Measurements from ENCODE around the gene HLA-A.

Gene HLA-A

DNA sequence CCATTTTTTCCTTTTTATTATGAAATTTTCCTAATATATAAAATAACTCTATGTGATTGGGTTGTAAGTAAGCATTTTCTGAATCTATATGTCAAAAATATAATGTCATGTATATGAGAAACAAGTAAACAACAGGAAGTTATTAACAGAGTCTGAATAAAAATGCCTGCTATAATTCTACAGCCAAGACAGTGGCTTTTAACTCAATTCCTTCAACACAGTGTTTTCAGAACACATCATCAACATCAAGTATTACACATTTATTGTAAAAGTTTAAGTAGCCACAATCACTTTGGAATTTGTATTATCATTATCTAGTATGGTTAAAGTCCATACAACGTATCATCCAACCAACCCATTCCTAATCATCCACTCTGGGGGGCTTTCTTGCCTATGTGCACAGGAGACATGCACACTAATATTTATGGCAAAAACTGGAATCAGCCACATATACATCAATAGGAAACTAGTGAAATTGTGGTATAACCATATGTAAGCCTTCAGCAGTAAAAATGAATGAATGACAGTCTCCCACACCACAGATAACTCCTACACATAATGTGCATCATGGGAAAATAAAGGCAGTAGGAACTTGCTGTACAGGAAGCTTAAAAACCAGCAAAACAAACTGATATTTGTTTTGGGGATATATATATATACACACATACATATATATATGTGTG lies 6.9 kb upstream of the HLA-A start:
- DNase-seq = no peak

DNA sequence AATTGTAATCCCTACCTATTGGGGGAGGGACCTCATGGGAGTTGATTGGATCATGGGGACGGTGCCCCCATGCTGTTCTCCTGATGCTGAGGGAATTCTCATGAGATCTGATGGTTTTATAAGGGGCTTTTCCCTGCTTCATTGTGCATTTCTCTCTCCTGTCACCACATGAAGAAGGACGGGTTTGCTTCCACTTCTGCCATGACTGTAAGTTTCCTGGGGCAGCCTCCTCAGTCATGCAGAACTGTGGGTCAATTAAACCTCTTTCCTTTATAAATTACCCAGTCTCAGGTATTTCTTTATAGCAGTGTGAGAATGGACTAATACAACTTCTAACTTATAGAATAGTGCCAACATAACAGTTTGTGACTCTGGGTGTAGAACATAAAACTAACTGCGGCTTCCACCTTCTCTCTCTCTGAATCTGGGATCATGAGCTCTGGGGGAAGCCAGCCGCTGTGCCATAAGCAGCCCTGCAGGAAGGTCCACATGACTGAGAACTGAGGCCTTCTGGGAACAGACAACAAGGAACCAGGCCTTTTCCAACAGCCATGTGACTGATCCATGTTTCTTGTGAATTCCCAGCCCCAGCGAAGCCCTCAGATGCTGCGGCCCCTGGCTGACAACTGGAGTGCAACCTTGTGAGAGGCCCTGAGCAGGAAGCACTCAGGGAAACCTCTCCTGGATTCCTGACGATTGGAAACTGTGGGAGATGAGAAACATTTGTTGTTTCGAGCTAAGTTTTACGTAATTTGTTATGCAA lies 3.4 kb upstream of the HLA-A start:
- DNase-seq = no peak

DNA sequence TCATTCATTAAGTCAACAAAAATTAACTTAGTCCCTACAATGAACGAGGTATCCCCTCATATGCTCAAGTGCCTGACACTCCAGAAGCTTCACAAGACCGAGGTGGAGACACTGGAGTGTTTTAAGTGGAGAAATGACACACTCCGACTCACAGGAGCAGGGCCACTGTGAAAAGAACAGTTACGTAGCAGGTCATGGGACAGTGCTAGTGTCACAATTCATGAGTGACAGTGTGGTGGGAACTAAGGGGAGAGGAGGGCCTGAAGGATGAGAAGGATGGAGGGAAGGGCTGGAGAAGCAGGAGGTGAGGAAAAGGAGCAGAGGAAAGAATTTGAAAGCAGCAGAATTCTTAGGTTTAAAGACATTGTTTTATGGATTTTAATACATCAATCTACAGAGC lies 1.3 kb upstream of the HLA-A start:
- DNase-seq = no peak

DNA sequence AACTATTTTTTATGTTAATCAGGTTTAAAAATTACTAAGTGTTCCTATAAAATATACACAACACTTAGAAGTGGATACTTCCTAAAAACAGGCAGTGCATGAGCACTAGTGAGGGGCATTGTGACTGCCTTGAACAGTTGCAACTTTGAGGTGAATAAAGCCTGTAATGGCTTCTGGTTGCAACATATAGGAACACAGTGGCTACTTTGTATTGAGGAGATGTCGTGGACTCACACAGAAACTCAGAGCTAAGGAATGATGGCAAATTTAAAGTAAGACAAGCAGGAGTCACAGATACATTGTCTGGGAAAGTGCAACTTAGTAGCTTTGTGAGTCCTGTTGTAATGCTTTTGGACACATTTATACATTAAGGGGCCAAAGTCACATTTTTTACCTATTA lies 861 bp upstream of the HLA-A start:
- DNase-seq = no peak

DNA sequence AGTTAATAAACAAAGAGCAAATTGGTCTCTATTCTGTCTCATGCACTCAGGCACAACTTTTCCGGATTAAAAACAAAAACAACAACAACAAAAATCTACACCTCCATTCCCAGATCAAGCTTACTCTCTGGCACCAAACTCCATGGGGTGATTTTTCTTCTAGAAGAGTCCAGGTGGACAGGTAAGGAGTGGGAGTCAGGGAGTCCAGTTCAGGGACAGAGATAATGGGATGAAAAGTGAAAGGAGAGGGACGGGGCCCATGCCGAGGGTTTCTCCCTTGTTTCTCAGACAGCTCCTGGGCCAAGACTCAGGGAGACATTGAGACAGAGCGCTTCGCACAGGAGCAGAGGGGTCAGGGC lies 437 bp upstream of the HLA-A start:
- no peak for DNase-seq

DNA sequence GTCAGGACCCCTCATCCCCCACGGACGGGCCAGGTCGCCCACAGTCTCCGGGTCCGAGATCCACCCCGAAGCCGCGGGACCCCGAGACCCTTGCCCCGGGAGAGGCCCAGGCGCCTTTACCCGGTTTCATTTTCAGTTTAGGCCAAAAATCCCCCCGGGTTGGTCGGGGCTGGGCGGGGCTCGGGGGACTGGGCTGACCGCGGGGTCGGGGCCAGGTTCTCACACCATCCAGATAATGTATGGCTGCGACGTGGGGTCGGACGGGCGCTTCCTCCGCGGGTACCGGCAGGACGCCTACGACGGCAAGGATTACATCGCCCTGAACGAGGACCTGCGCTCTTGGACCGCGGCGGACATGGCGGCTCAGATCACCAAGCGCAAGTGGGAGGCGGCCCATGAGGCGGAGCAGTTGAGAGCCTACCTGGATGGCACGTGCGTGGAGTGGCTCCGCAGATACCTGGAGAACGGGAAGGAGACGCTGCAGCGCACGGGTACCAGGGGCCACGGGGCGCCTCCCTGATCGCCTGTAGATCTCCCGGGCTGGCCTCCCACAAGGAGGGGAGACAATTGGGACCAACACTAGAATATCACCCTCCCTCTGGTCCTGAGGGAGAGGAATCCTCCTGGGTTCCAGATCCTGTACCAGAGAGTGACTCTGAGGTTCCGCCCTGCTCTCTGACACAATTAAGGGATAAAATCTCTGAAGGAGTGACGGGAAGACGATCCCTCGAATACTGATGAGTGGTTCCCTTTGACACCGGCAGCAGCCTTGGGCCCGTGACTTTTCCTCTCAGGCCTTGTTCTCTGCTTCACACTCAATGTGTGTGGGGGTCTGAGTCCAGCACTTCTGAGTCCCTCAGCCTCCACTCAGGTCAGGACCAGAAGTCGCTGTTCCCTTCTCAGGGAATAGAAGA lies 978 bp downstream of the HLA-A start:
- DNase-seq = peak; percentile 20

DNA sequence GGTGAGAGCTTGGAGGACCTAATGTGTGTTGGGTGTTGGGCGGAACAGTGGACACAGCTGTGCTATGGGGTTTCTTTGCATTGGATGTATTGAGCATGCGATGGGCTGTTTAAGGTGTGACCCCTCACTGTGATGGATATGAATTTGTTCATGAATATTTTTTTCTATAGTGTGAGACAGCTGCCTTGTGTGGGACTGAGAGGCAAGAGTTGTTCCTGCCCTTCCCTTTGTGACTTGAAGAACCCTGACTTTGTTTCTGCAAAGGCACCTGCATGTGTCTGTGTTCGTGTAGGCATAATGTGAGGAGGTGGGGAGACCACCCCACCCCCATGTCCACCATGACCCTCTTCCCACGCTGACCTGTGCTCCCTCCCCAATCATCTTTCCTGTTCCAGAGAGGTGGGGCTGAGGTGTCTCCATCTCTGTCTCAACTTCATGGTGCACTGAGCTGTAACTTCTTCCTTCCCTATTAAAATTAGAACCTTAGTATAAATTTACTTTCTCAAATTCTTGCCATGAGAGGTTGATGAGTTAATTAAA lies 3.0 kb downstream of the HLA-A start:
- DNase-seq = no peak

DNA sequence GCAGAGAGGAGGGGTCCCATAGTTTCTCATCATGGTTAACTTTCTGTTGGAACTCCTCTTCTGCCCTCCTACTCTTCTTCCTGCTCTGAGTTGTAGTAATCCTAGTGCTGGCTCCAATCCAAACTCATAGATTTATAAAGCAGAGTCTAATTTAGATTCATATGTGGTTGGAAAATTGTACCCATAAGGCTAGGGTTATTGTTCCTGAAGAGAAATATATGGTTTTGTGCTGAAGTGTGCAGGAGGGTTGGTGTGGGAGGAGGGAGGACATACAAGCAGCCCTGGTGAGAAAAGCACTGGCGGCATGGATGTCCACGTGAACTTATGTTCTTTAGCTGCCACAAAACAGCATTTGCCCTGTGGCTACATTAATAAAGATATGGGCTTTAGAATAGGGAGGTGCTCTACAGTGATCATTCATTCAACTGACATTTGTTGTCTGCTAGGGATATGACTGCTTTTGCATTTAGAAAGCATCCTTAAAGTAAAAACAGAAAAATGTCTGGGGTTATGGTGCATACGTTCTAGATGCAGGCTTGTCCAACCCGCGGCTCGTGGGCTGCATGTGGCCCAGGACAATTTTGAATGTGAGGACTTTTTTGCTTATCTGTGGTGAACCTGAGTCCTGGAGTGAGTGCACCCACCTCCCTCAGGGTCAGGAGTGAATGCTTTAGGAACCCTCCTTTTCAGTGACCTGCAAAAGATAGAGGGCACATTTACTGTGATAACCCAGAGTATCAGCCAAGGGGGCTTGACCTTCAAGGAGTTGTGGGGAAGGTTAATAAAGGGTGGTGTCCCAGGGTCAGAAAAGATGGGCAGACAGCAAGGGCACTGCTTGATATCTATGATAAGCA lies 4.1 kb downstream of the HLA-A start:
- no peak for DNase-seq

DNA sequence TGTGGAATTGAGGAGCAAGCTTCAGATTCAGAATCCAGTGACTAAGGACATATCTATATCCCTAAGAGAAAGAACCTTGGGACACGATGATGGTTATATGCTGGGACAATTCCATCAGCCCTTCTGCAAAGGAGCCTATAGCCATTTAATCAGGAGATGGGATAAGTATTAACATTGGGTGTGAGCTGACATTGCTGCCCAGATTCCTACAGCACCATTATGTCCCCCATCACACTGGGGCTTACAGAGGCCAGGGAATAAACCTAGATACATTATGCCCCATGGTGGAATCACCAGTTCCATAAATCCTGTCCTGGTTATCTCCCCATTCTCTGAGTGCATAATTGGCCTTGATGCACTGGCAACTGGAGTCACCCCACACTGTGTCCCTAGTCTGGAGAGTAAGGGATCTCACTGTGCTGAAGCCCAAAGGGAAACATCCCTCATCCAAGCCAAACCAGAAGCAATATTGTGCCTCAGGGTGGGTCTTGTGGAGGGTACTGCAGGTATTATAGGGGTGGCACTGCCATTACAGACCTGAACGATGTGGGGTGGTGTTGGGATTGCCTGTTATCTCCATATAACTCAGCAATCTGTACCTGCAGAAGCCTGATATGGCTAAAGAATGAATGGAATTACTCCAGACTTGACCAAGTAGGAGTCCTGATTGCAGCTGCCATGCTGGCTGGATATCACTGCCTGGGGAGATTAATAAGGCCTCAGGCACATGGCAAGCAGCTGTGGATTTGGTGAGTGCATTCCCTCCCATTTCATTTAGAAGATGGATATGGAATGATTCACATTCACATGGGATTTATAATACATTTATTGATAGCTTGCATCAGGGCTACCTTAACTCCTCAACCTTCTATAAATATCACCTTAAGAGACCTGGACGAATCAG lies 5.0 kb downstream of the HLA-A start:
- no peak for DNase-seq

DNA sequence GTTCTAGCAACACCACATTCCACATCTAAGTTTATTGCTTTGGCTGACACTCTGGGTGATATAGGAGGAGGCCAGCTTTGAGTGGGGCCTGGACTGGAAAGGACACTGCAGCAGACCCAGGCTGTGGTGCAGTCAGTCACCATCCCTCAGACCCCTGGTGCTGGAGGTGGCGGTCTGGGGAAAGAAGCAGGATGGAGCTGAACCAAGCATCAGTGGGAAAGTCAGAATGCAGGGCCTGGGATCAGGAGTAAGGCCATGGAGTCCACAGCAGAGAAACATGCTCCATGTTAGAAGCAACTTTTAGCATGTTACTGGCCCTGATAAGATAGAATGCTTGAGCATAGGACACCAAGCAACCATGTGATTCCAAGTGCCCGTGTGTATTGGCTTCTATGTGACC lies 5.9 kb downstream of the HLA-A start:
- no peak for DNase-seq

DNA sequence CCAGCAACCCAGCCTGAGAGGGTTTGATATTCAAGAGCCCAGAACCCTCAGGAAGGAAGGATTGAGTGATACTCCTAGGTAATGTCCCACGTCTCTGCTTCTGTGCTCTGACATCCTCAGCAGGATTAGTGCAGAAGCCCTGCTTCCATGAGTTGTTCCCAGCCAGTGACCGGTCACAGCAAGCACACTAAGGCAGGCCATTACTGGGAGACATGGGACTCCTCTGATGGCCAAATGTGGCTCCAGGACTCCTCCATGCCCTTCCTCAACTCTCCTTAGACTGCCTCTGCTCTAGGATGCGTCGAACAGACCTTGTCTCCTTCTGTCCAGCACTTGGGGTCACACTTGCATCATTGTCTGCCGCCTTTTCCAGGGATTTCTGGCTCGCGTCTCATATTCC lies 7.6 kb downstream of the HLA-A start:
- no peak for DNase-seq

DNA sequence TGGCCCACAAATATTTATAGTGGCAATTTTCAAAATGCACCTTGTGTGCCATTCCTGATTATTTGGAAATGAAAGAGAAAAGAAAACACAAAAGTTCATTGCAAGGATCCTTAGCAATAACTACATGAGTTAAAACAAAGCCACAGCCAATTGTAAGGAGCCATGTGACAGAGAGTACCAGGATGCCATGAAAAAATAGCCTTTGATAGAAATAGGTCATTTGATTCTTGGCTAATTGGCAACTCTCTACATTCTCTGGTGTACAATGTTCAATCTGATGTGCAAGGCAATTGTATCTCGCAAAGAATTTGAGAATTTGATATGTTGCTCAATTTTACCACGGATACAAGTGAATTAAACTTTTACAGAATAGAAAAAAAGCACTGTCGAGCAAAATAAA lies 9.6 kb downstream of the HLA-A start:
- DNase-seq = no peak

DNA sequence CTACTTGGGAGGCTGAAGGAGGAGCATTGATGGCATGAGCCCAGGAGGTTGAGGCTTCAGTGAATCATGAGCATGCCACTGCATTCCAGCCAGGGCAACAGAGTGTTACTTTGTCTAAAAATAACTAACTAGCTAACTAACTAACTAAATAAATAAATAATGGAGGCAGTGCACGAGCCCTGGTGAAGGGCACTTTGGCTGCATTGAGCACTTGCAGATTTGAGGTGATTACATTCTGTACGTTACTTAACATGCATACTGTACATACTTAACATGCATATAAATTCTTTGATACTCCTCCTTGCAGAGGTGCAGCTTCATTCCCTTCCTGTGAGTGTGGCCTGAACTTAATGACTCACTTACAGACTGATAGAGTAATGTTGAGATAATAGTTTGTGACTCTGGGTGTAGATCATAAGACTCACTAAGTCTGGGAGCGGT lies 10.7 kb downstream of the HLA-A start:
- no peak for DNase-seq

DNA sequence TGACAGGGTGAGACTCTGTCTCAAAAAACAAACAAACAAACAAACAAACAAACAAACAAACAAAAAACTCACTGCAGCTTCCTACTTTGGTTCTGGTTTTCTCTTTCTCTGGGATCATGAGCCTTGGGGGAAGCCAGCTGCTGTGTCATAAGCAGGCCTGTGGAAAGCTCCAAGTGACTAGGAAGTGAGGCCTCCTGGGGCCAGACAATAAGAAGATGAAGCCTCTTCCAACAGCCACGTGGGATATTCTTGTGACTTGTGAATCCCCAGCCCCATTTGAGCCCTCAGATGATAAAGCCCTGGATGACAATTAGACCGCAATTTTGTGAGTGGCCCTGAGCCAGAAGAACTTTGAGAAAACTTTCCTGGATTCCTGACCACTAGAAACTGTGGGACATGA lies 11.4 kb downstream of the HLA-A start:
- DNase-seq = no peak

DNA sequence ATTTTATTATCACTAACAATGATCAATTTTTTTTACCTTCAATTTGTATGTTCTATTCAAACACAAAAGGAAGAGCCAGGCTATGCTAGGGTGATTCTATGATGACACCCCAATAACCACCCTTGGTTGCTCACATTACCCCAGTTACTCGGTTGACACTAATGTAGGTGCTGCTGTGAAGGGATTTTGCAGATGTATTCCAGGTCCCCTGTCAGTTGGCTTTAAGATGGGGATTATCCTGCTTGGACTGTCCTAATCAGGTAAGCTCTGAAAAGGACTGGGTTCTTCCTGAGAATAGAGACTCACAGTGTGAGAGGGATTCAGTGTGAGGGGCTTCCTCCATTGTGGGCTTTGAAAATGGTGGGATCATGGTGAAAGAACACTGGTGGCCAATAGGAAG lies 11.9 kb downstream of the HLA-A start:
- DNase-seq = no peak

DNA sequence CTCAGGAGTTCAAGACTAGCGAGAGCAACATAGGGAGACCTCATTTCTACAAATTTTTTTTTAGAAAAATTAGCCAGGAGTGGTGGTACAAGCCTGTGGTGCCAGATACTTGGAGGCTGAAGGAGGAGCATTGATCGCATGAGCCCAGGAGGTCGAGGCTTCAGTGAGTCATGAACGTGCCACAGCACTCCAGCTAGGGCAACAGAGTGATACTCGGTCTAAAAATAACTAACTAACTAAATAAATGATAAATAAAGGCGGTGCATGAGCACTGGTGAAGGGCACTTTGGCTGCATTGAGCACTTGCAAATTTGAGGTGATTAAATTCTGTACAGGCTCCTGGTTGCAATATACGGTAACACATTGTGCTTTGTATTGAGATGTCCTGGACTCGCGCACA lies 13.5 kb downstream of the HLA-A start:
- DNase-seq = no peak

DNA sequence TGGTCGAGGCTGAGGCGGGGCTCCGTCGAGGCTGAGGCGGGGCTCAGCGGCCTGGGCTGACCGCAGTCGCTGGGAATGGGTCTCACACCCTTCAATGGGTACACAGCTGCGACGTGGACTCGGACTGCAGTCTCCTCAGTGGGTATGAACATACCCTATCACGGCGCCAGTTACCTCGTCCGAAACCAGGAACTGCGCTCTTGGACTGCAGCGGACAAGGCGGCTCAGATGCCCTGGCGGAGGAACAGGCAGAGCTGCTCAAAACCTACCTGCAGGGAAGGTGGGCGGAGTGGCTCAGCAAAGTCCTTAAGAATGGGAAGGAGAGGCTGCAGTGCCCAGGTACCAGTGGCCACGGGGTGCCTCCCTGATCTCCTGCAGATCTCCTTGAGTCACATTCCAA lies 14.2 kb downstream of the HLA-A start:
- DNase-seq = no peak

DNA sequence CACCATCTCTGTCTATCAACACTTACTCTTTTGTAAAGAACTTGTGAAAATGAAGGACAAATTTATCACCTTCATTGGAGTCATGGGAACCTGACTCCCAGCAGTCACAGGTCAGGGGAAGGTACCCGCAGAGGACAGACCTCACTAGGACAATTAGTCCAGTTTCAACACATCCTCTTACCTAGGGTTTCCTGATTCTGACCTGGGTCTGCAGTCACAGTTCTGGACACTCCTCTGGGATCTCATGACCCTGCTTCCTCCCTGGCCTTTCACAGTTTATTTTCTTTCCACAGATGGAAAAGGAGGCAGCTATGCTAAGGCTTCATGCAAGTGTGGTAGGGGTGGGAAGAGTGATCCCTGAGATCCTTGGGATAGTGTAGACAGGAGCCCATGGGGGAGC lies 15.7 kb downstream of the HLA-A start:
- no peak for DNase-seq

DNA sequence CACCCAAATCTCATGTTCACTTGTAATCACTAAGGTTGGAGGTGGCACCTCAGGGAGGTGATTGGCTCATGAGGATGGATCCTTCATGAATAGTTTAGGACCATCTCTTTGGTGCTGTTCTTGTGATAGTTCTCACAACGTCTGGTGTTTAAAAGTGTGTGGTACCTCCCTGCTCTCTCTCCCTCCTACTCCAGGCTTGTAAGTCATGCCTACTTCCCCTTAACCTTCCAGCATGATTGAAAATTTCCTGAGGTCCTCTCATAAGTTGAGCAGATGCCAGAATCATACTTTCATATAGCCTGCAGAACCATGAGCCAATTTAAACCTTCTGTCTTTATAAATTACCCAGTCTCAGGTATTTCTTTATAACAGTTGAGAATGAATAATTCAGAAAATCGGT lies 16.6 kb downstream of the HLA-A start:
- no peak for DNase-seq

DNA sequence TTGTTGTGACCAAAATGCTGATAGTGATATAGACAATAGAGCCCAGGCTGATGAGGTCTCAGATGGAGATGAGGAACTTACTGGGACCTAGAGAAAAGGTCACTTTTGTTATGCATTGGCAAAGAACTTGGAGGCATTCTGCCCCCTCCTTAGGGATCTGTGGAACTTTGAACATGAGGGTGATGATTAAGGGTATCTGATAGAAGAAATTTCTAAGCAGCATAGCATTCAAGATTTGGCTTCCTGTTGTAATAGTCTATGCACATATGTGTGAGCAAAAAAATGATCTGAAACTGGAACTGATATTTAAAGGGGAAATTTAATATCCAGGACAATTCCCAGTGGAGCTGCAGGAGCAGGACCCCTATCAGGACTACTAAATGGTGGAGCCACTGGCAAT lies 17.1 kb downstream of the HLA-A start:
- DNase-seq = no peak

DNA sequence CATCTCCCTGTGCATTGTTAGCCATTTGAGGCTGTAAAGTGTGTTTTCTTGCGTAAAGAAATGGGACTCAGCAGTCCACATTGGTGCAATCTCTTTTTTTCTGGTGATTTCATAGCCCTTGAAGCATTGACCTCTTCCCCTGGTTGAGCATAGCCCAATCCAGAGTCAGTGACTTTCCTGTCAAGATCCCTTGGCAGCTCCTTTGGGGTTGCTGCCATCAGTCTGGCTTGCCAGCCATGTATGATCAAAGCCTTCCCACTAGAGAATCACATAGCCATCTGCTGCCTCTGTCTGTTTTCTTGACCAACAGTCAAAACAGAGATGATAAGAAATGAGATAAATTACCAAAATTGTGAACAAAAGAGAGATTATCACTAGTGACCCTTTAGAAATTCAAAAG lies 19.6 kb downstream of the HLA-A start:
- no peak for DNase-seq

All from effector CD8-positive, alpha-beta T cell (primary cell).